ENCODE measurements around the gene AQP12A. TPM values are rescaled to one million over a fixed set of nuclear protein-coding genes. Genes with fewer than 3 reads are reported as not detected.

Gene AQP12A
- total RNA-seq, 1 experiment from 2014 or later: not detected

DNA sequence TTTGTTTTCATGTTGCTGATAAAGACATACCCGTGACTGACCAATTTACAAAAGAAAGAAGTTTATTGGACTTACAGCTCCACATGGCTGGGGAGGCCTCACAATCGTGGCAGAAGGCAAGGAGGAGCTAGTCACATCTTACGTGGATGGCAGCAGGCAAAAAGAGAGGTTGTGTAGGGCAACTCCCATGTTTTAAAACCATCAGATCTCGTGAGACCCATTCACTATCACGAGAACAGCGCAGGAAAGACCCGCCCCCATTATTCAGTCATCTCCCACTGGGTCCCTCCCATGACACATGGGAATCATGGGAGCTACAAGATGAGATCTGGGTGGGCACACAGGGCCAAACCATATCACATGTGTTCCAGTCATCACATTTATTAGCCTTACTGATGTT lies 16.8 kb downstream of the AQP12A start:
- Histone ChIP-seq H3K27me3 (ENCODE audit: control insufficient read depth, insufficient read depth, low read length) (no peaks in the 10 kb centered on the region), H3K9me3 (ENCODE audit: control insufficient read depth, insufficient read depth, low read depth, low read length) (no peaks in the 10 kb centered on the region), H3K36me3 (ENCODE audit: control insufficient read depth, insufficient read depth, low read length) (no peaks in the 10 kb centered on the region), H3K4me1 (ENCODE audit: control insufficient read depth, insufficient read depth, low read length) (no peaks in the 10 kb centered on the region), H3K27ac (ENCODE audit: low read length) (no peak overlapping the region), H3K4me3 (ENCODE audit: low read depth in 2 of 2, low read length in 2 of 2) (no peak overlapping the region)
- CTCF ChIA-PET: no interaction called here
- POLR2A ChIA-PET: no interaction called here
- BruUV-seq (replicated peaks): no TSS peak
- TF ChIP-seq SIN3A (IDR thresholded peaks at IDR 0.05; ENCODE audit: borderline replicate concordance, insufficient read depth, low read depth, low read length) (no peak), TCF7L2 (IDR thresholded peaks at IDR 0.05; ENCODE audit: low read depth, low read length) (no peak), POLR2AphosphoS5 (IDR thresholded peaks at IDR 0.05; ENCODE audit: low read depth, low read length) (no peak)
- TF ChIP-seq, protein P1, sequence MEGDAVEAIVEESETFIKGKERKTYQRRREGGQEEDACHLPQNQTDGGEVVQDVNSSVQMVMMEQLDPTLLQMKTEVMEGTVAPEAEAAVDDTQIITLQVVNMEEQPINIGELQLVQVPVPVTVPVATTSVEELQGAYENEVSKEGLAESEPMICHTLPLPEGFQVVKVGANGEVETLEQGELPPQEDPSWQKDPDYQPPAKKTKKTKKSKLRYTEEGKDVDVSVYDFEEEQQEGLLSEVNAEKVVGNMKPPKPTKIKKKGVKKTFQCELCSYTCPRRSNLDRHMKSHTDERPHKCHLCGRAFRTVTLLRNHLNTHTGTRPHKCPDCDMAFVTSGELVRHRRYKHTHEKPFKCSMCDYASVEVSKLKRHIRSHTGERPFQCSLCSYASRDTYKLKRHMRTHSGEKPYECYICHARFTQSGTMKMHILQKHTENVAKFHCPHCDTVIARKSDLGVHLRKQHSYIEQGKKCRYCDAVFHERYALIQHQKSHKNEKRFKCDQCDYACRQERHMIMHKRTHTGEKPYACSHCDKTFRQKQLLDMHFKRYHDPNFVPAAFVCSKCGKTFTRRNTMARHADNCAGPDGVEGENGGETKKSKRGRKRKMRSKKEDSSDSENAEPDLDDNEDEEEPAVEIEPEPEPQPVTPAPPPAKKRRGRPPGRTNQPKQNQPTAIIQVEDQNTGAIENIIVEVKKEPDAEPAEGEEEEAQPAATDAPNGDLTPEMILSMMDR (IDR thresholded peaks at IDR 0.05): no peak
- TF ChIP-seq, protein P2, sequence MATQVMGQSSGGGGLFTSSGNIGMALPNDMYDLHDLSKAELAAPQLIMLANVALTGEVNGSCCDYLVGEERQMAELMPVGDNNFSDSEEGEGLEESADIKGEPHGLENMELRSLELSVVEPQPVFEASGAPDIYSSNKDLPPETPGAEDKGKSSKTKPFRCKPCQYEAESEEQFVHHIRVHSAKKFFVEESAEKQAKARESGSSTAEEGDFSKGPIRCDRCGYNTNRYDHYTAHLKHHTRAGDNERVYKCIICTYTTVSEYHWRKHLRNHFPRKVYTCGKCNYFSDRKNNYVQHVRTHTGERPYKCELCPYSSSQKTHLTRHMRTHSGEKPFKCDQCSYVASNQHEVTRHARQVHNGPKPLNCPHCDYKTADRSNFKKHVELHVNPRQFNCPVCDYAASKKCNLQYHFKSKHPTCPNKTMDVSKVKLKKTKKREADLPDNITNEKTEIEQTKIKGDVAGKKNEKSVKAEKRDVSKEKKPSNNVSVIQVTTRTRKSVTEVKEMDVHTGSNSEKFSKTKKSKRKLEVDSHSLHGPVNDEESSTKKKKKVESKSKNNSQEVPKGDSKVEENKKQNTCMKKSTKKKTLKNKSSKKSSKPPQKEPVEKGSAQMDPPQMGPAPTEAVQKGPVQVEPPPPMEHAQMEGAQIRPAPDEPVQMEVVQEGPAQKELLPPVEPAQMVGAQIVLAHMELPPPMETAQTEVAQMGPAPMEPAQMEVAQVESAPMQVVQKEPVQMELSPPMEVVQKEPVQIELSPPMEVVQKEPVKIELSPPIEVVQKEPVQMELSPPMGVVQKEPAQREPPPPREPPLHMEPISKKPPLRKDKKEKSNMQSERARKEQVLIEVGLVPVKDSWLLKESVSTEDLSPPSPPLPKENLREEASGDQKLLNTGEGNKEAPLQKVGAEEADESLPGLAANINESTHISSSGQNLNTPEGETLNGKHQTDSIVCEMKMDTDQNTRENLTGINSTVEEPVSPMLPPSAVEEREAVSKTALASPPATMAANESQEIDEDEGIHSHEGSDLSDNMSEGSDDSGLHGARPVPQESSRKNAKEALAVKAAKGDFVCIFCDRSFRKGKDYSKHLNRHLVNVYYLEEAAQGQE (IDR thresholded peaks at IDR 0.05; ENCODE audit: insufficient read depth in 1 of 2, low read depth in 2 of 2, low read length in 1 of 2): no peak
- intact Hi-C loops (cut with micrococcal nuclease; ENCODE audit: unreplicated experiment): no loop called here
- ATAC-seq (no peak), DNase-seq (ENCODE audit: low read depth, low spot score) (no peak)
- in situ Hi-C loops (cut with HindIII; ENCODE audit: low pct_unique_long_range_greater_than_20kb, low sequenced_read_pairs): no loop called here

DNA sequence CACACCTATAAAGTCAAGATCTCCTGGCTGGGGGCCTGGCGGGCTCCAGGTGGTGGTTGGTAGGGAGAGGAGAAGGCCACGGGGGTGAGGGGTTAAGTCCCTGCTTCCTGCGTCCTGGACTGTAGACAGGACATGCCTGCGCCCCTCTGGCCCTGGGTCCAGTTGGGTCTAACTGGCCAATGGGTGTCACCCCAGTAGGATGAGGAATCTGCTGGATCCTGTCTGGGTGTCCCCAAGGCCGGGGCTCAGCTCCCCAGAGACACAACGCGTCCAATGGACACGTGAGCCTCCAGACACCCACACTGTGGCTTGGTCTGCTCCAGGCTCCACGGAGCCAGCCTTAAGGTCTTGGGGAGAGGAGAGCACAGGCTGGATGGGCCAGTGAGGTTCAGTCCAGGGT lies 19.6 kb downstream of the AQP12A start:
- Histone ChIP-seq H3K36me3 (ENCODE audit: control insufficient read depth, insufficient read depth, low read length) (no peaks in the 10 kb centered on the region), H3K27ac (ENCODE audit: low read length) (no peak overlapping the region), H3K4me1 (ENCODE audit: control insufficient read depth, insufficient read depth, low read length) (no peaks in the 10 kb centered on the region; the same call in 1 of the 2 replicates), H3K9me3 (ENCODE audit: control insufficient read depth, insufficient read depth, low read depth, low read length) (no peaks in the 10 kb centered on the region), H3K4me3 (ENCODE audit: low read depth in 2 of 2, low read length in 2 of 2) (no peak overlapping the region), H3K27me3 (ENCODE audit: control insufficient read depth, insufficient read depth, low read length) (no peaks in the 10 kb centered on the region)
- ATAC-seq (no peak), DNase-seq (ENCODE audit: low read depth, low spot score) (no peak)
- intact Hi-C loops (cut with micrococcal nuclease; ENCODE audit: unreplicated experiment): no loop called here
- ChIA-PET POLR2A (no interaction called here), CTCF (no interaction called here)
- in situ Hi-C loops (cut with HindIII; ENCODE audit: low pct_unique_long_range_greater_than_20kb, low sequenced_read_pairs): no loop called here
- TF ChIP-seq, protein P1 (IDR thresholded peaks at IDR 0.05): no peak
- BruUV-seq (replicated peaks): no TSS peak

DNA sequence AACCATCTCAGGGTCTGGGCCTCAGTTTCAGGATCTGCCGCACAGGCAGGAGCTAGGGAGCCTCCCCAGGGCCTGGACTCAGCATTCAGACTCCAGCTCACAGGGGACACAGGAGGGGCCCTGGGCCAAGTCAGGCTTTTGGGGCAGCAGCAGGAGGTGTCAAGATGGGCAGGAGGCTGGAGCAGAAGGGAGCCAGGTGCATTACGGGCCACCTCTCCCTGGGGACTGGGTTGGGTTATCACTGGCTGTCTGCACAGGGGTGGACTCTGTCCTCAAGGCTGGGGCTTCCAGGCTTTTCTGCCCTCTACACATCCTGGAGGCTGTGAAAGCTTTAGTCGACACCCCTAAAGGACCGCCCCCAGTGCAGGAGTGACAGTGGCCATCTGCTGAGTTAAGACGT lies 20.0 kb downstream of the AQP12A start:
- ATAC-seq (no peak), DNase-seq (ENCODE audit: low read depth, low spot score) (no peak)
- Histone ChIP-seq H3K4me1 (ENCODE audit: control insufficient read depth, insufficient read depth, low read length) (no peaks in the 10 kb centered on the region; the same call in 1 of the 2 replicates), H3K4me3 (ENCODE audit: low read depth in 2 of 2, low read length in 2 of 2) (no peak overlapping the region), H3K36me3 (ENCODE audit: control insufficient read depth, insufficient read depth, low read length) (no peaks in the 10 kb centered on the region), H3K27ac (ENCODE audit: low read length) (no peak overlapping the region), H3K9me3 (ENCODE audit: control insufficient read depth, insufficient read depth, low read depth, low read length) (no peaks in the 10 kb centered on the region), H3K27me3 (ENCODE audit: control insufficient read depth, insufficient read depth, low read length) (no peaks in the 10 kb centered on the region)
- ChIA-PET CTCF (no interaction called here), POLR2A (no interaction called here)
- TF ChIP-seq, protein P1 (IDR thresholded peaks at IDR 0.05): no peak
- TF ChIP-seq POLR2AphosphoS5 (IDR thresholded peaks at IDR 0.05; ENCODE audit: low read depth, low read length) (no peak), TCF7L2 (IDR thresholded peaks at IDR 0.05; ENCODE audit: low read depth, low read length) (no peak), SIN3A (IDR thresholded peaks at IDR 0.05; ENCODE audit: borderline replicate concordance, insufficient read depth, low read depth, low read length) (no peak)
- TF ChIP-seq, protein P2 (IDR thresholded peaks at IDR 0.05; ENCODE audit: insufficient read depth in 1 of 2, low read depth in 2 of 2, low read length in 1 of 2): no peak
- in situ Hi-C loops (cut with HindIII; ENCODE audit: low pct_unique_long_range_greater_than_20kb, low sequenced_read_pairs) (no loop called here), intact Hi-C loops (cut with micrococcal nuclease; ENCODE audit: unreplicated experiment) (no loop called here)
- no TSS peak for BruUV-seq (replicated peaks)
